Stimulated activated CD8-positive, alpha-beta memory T cell treated with anti-CD3 and anti-CD28 coated beads, Interleukin-15, amount 100 ng/mL, for 4 hours (primary cell): Measurements from ENCODE around the gene TMEM119.
A peak's percentile ranks its signal among the peaks of the same experiment; 100 is the strongest.
"Not testable (repeated sequence)": the region's sequence is repeated elsewhere in the genome, so short reads cannot be mapped to it uniquely, and the experiment has no call there.

Source experiments
- DNase-seq, 2 donors: peaks; one replicate each; pipeline ENCODE4 v3.0.0-alpha.2; 2020; ENCODE audit warnings: low read depth in 2 of 2

Gene TMEM119

DNA sequence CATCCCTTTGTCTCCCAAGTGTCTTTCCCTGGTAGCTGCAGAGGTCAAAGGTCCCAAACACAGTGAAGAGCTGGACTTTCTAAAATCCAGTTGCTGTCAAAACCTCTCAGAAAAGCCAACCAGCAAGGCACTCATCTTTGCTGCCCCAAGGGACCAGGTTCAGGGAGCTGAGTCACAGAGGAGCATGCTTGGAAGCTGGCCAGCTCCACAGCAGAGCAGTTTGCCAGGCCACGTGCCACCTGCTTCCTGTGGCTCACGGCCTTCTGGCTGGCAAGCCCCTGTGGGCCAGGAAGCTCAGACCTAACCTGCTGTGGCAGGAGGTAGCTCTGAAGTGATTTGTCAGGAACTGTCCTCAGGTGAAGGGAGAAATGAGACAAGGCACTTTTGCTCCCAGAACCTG is 31.9 kb downstream of the TMEM119 start:
- DNase-seq: peak; percentile 53 to 56

DNA sequence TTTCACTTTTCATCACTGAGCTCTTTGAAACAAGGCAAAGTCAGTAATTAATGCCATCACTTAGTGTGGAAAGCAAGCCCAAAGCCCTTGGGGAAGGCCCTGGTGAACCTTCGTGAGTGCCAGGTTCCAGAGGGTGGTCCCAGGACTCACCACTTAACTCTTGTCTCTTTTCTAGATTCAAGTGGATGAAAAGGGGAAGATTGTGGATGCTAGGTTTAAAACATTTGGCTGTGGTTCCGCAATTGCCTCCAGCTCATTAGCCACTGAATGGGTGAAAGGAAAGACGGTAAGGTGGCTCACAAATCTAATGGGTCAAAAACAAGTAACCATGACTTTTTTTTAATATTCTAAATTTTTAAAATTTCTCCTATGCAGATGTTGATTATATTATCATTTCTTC is 32.7 kb downstream of the TMEM119 start:
- DNase-seq: no peak

DNA sequence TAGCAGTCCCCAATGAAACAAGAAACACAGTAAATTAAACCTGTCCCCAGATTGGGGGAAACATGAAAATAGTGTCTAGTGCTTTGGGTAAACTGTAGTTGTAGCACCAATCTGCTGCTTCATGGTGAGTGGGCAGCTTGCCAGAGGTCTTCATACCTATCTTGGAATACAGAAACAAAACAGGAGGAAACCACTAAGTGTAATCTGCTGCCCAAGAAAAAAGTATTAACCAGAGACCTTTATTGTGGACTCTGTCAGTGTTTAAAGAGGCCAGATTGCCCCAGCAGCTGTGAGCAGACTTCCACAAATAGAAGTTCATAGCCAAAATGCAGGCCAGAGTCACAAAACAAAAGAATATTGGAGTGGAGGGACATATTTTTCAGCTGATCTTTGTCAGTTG is 33.2 kb downstream of the TMEM119 start:
- no peak for DNase-seq

DNA sequence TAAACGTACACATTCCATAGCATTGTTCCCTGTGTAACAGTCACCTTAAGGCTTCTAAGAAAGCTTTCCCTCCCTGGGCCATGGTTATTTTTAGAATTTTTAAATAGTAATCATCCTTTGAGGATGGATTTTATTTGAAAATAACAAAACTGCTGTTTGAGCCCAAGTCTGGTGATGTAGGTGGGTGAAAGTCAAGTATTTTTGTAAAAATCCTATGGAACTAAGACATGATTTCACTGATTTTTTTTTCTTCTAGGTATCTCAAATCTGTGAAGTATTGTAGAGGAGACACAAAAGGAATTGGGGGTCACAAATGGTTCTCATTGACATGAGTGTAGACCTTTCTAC is 34.1 kb downstream of the TMEM119 start:
- DNase-seq: no peak

DNA sequence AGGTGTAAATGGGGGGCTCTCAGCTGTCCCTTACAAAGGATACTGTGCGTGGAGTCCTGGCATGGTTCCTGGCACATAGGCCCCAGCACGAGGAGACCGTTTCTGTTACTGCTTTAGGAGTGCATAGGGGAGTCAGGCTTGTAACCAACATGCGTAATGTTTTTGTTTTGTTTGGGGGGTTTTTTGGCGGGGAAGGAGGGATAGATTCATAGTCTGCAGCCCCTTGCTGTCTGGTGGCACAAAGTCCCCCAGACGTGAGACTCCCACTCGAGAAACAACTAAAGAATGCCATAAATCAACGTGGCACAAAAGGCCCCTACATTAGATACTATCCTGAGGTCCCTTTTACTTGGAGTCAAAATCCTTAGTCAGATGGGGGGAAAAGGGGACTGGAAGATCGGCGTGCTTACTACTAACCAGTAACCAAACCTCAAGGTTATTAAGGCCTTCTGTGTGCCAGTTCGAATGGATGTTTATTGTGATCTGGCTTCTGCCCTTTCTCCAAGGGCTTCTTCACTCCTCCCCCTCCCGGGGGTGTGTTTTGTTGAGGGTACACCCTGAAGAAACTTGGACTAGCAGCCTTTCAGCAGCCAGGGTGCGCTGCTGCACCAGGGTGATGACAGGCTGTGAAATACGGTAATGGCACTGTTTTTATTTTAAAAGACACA is 34.6 kb downstream of the TMEM119 start:
- peak; percentile 64 to 77 for DNase-seq

DNA sequence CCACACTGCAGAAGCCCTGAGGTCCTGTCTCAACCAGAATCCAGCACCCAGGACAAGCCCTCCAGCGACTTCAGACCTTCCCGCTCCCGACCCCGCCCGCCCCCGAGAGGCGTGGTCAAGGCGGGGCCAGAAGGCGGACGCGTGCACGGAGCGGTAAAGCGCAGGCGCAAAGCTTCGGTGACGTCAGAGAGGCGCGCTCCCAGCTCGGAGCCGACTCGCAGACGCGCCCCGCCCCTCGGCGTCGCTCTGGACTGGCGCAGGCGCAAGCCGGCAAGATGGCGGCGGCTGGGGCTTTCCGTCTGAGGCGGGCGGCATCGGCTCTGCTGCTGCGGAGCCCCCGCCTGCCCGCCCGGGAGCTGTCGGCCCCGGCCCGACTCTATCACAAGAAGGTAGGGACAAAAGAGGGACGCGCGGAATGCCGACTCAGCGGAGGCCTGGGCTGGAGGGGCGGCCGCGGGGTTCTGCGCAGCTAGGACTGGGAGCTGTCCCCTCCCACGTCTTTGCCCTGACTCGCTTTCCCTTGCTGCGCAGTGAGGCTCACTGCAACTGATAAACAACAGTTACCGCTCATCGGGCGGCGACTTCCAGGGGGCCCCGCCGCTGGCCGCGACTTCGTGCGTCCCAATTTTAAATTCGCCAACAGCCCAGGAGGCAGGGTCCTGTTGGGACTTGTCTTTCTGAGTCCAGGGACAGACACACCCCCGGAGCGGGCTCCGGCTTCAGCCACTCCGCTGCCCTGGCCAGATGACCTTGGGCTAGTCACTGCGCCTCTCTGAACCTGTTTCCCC is 35.3 kb downstream of the TMEM119 start, which contains the start of gene ISCU:
ISCU (plus strand) TSS at position 249 of the 788 bp plus-strand sequence; CDS start at position 276, 27 bp downstream.
- peak; percentile 95 to 98 for DNase-seq

DNA sequence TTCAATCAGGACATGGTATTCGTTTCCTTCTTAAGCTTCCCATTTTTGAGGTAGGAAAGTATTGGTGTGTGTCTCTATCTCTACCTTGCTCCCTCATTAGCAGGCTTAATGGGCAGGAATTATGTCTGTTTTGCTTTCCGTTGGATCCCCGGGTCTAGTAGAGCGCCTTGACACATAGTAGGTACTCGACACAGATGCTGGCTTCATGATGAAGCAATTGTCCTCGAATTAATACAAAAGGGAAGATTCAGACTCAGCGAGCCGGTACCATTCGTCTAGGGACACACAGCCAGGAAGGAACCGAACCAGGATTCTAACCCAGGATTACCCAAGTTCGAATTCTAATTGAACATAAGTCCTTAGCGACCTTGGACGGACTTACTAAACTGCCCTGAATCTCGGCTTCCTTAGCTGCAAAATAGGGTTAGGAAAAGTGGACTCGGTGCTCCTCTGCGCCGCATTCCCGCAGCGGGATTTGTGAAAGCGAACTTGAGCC is 36.0 kb downstream of the TMEM119 start:
- DNase-seq: no peak

DNA sequence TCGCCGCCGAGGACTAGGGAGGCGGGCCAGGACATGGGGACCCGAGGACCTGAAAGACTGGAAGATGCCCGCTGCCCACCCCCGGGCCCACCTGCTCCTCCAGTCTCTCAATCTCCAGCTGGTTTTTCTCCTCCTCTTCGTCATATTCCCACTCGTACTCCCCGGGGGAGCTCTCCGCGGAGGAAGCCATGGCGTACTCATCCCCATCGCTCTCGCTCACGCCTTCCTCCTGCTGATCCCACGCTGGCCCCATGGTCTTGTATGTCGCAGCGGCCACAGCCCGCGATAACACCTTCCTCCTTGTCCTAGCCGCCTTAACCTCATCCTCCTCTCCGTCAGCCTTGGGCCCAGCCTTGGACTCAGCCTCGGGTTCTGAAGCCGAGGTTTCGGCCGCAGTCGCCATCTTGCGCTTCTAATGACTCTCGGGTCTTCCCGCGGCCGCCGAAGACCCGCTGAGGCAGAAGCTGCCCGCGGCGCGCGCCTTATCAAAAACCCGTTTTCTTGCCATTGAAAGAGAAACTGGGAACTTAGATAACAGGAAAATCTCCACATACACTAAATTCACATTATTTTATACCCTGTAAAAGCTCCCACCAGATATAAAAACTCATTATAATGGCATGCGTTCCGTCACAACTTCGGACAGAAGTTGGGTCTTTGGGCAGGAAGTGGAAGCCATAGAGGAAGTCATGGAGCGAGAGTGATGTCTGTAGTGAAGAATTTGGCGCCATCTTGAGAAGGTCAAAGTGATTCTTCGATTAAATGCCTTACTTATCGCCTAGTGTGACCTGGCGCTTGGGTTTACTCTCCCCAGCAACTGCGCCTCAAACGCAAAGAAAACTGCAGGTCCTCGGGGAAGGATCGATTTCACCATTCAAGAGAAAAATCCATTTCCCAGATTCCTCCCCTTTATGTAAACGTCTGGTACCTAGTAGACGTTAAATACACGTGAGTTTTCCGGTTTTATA is 36.8 kb downstream of the TMEM119 start, which contains the start of gene SART3:
SART3 (minus strand) TSS at position 422 of the 968 bp plus-strand sequence; CDS start at position 403, 19 bp downstream.
- peak; percentile 59 to 69 for DNase-seq

DNA sequence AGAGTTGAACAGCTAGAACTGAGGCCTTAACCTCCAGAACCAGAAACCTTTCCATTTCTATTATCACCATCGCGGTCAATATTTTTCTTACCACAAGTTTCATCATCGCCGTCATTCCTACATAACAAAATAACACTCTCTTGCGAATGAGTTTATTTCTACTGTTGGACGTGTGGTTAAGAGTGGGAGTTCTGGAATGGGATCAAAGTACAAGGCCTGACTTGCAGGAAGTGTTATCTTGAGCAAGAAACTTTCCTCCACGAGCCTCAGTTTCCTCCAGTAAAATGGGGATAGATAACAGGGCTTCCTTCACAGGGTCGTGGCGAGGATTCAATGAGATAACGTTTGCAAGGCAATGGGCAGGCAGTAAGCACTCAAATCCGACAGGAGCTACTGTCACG is 37.6 kb downstream of the TMEM119 start:
- DNase-seq: no peak

DNA sequence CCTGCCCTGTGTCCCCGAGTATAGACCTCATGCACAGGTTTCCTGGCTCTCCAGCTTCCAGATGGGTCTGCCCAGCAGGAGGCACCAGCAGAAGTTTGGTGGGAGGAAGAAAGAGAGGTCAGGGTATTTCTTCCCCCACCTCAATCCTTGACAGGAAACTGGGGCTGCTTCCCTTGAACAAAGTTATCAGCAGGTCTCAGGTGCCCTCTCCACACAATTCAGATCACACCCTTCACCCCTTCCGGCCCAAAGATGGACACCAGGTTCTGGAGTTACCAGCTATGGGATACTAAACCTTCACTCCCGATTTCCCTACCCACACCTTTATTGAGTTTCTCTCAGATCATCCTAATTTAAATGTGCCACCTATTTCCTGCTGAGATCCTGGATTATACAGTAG is 38.1 kb downstream of the TMEM119 start:
- no peak for DNase-seq

DNA sequence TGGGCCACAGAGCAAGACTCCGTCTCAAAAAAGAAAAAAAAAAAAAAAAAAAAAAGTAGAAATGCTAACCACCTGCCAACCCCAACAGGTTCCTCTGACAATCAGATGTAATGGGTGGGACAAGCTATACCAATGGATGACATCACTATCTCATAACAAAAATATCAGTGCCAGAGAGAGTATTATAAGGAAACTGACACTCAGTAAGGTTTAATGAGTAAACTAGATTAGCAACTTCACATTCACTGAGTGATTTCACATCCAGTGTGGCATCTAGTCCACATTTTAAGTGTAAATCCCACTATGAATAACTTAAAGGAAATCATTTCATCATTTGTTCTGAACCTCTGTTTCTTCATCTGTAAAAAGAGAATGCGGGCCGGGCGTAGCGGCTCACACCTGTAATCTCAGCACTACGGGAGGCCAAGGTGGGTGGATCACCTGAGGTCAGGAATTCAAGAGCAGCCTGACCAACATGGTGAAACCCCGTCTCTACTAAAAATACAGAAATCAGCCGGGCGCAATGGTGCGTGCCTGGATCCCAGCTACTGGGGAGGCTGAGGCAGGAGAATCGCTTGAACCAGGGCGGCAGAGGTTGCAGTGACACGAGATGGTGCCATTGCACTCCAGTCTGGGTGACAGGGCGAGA is 38.8 kb downstream of the TMEM119 start:
- DNase-seq: no peak

DNA sequence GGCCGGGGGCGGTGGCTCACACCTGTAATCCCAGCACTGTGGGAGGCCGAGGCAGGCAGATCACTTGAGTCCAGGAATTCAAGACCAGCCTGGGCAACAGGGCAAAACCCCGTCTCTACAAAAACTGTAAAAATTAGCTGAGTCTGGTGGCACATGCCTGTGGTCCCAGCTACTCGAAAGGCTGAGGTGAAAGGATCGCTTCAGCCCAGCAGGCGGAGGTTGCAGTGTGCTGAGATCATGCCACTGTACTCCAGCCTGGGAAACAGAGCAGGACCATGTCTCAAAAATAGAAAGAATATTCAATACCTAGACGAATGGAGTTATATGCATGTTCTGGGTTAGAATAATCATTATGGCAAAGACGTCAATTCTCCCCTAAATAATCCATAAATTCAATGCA is 42.5 kb downstream of the TMEM119 start:
- not testable (repeated sequence) for DNase-seq

DNA sequence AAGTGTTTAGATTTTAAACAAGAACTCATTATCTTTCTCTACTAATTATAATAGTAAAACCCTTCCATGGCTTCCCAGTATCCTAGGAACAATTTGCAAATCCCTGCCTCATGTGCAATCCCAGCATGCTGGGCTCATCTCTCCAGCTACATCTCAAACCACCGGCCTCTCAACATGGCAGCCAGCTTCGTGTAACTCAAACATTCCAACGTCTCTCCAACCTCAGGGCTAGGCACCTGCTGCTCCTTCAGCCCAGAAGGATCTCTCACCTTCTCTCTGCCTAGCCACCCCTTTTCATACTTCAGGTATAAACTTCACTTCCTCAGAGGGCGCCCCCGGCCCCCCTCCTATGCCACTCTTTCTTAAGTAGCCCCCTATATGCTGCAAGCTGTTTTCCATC is 44.1 kb downstream of the TMEM119 start:
- no peak for DNase-seq

DNA sequence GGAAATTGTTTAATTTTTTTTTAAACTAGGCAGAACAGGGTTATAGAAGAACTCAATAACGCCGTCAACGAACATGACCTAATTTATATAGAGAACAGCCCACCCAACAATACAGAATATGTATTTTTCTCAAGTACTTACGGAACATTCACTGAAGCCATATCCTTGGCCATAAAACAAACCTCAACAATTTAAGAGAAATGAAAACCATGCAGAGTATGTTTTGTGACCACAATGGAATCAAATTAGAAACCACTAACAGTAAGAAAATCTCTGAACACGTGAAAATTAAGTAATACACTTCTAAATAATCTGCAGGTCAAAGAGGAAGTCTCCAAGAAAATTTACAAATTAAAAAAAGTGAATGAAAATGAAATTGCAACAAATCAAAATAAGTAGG is 46.3 kb downstream of the TMEM119 start:
- no peak for DNase-seq

DNA sequence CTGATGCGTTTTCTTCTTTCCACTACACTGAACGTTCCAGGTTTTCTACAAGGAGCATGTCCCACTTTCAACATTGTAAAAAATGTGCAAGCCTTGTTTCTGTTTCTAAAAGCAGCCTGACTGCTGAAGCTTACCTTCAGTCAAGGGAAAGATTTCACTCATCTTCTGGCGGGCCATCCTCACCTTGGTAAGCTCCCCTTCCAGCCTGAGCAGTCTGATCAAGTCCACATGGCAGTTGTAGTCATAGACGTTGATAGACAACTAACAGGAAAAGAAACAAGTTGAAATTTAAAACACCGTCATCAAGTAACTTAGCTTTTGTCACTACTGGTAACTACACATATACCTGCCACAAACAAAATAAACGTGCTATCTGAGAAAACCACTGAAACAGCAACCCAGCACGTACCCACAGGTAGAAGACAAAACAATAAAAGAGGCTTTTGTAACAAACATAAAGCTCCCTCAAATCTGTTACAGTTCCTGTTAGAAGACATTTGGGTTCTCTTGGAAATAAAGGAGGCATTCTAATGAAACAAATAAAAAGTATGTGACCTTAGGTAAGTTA is 48.8 kb downstream of the TMEM119 start:
- no peak for DNase-seq

DNA sequence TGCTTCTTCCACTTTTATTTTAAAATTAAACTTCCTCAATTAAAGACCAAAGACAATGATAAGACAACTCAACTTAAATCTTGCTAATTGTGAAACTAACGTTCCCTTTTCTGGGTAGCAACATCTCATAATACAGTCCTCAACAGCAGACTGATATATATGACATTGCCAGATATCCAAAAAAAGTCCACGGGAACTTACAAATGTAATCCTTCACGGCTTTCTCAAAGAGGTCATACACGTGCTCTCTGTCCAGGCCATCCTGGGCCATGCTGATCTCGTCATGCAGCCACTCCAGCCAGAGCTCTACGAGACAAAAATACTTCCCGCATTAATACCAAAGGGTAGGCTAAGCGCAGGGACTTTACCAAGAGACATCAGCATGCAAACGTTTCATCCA is 50.2 kb downstream of the TMEM119 start:
- no peak for DNase-seq

DNA sequence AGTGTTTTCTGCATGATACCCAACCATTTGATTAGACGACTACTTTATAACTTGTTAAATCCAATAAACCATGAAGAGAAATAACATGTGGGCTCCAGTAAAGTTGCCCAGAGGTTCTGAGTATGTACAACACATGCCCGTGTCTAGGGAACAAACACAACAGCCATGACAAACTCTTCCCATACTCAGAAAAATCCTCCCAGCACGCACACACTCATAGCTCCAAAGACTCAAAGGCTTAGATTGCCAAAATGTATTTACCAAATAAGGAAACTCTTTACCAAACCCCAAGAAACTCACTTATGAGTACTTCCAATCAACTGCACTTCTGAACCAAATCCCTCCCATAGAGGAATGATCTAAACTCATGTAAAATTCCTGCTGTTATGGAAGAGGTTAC is 54.2 kb downstream of the TMEM119 start:
- DNase-seq: no peak

DNA sequence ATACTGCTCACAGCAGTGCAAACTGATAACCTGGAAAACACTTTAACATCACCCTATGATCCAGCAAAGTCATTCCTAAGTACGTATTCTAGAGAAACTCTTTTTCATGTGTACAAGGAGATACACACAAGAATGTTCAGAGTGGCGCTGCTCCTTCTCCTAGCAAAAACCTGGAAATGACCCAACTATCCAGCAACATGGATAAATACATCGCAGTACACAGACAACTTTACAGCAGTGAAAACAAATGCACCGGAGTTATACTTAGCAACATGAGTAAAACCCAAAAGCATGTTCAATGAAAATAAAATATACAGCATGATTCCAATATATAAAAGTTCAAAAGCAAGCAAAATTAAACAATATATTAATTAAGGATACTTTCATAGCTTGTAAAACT is 55.6 kb downstream of the TMEM119 start:
- no peak for DNase-seq
